Measurements from ENCODE around the gene PDHA1.
A peak's percentile ranks its signal among the peaks of the same experiment; 100 is the strongest.

Gene PDHA1

DNA sequence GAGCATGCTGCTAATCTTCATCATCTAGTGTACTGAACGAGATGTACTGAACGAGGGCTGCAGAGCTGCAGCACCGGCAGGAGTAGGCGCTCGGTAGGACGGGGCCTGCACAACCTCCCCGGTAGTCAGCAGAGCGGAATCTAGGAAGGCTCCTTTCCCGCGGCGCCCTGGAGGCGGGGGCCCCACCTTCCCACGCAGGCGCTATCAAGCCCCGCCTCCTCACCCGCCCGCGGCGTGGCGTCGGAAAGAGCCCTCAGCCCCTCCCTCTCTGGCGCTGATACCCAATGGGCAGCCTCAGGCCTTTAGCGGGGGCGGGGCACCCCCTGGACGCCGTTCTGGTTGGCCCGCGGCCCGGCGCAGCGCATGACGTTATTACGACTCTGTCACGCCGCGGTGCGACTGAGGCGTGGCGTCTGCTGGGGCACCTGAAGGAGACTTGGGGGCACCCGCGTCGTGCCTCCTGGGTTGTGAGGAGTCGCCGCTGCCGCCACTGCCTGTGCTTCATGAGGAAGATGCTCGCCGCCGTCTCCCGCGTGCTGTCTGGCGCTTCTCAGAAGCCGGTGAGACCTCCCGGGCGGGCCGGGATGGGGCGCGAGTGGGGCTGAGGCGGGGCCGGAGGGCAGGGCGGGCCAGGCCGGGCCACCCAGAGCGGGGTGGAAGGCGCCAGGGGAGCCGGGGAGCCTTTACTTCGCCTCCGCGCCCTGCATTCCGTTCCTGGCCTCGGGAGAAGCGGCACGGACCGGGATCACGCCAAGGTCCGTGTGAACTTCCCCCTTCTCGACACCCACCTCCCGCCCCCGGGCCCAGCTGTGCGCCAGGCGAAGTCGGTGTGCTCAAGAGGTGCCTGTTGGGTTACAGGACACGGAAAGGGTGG lies at the start of gene PDHA1:
TSS of gene PDHA1 (plus strand) at position 393 of the 874 bp plus-strand sequence. CDS start at position 504, 111 bp downstream.
- peak; percentile 89 for DNase-seq (ENCODE audit: low spot score)
- TF ChIP-seq, protein P1, sequence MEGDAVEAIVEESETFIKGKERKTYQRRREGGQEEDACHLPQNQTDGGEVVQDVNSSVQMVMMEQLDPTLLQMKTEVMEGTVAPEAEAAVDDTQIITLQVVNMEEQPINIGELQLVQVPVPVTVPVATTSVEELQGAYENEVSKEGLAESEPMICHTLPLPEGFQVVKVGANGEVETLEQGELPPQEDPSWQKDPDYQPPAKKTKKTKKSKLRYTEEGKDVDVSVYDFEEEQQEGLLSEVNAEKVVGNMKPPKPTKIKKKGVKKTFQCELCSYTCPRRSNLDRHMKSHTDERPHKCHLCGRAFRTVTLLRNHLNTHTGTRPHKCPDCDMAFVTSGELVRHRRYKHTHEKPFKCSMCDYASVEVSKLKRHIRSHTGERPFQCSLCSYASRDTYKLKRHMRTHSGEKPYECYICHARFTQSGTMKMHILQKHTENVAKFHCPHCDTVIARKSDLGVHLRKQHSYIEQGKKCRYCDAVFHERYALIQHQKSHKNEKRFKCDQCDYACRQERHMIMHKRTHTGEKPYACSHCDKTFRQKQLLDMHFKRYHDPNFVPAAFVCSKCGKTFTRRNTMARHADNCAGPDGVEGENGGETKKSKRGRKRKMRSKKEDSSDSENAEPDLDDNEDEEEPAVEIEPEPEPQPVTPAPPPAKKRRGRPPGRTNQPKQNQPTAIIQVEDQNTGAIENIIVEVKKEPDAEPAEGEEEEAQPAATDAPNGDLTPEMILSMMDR (IDR thresholded peaks at IDR 0.05; ENCODE audit: extremely low read depth, missing control alignments): no peak

DNA sequence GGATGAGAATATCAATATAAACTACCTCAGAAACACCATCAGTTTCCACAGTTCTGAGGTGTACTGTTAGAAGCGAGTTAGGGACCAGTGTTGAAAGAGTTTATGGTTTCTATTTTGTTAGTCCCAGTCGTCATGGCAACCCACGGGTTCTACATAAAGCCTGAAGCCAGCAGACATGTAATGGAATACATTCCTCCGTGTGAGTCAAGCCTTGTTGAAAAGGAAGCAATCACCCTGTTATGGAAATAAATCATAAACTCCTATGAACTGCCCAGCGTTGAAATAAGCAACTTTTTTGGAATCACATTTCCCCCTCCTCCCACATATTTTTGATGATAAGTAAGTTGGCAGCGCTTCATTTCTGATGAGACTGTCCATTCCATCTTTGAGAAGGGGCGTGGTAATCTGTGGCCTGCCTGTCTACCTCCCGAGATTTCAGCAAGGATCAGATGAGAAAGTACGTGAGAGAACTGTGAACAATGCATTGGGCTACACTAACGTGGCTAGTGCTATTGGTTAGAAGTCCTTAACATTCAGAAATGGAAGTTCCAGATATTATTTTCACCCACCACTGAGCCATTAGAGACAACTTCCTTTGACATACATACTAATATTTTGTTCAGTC lies 40.4 kb upstream of the PDHA1 start:
- DNase-seq (ENCODE audit: low spot score): no peak
- TF ChIP-seq, protein P1 (IDR thresholded peaks at IDR 0.05; ENCODE audit: extremely low read depth, missing control alignments): no peak

GRCh38 chrX:19326567-19326966 lies 17.2 kb upstream of the PDHA1 start:
- DNase-seq (ENCODE audit: low spot score): no peak
- TF ChIP-seq, protein P1 (IDR thresholded peaks at IDR 0.05; ENCODE audit: extremely low read depth, missing control alignments): no peak

DNA sequence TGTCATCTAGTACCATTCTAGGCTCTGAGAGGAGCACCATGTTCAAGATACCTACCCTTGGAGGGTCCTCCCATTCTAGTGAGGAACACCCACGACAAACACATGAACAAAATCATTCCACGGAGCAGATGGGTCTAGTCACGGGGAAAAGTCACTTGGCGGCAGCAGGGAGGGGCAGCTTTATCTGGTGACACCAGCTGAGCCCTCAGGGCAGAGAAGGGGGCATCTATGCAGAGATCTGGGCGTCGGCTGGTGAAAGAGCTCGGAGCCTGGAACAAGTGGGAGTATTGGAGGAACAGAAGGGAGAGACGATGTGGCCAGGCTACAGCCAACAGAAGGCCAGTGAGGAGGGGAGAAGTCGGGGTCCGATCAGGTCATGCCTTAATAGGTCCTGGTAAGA lies 11.9 kb upstream of the PDHA1 start:
- TF ChIP-seq, protein P1 (IDR thresholded peaks at IDR 0.05; ENCODE audit: extremely low read depth, missing control alignments): no peak
- no peak for DNase-seq (ENCODE audit: low spot score)

DNA sequence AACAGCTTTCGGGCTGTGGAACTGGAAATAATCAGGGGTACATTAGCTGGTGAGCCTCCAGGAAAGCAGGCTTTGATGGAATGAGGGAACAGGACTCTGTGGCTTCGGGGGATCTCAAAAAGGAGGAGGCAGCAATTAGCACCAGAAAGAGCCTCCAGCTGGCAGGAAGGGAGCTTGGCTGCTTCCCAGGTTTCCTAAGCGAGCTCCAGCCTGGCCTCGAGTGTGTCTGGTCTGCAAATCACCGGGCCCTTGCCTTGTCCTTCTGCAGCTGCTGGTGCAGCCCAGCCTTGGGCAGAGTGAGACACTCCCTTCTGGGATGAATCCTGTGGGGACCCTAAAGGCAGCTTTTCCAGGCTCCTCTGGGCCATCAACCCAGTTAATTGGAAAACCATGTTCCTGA lies 10.7 kb upstream of the PDHA1 start:
- TF ChIP-seq, protein P1 (IDR thresholded peaks at IDR 0.05; ENCODE audit: extremely low read depth, missing control alignments): no peak
- DNase-seq (ENCODE audit: low spot score): no peak

DNA sequence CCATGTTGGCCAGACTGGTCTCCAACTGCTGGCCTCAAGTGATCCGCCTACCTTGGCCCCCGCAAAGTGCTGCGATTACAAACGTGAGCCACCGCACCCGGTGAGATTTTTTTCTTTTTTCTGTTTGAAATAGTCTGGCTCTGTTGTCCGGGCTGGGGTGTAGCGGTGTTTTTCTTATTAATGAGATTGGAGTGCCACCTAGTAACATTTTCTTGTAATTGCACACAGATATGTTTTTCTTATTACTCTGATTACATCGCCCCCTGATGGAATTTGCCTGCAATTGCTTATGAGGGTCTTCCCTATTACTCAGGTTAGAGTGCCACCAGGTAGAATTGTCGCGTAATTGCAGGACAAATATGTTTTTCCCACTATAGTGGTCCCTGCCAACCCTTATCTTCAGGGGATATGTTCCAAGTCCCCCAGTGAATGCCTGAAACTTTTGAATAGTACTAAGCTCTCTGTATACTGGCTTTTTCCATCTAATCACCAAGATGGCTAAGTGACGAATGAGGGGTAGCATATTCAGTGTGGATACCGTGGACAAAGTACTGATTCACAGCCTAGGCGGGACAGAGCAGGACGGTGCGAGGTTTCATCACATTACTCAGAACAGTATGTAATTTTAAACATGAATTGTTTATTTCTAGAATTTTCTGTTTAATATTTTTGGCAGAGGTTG lies 8.6 kb upstream of the PDHA1 start:
- DNase-seq (ENCODE audit: low spot score): peak; percentile 27

More for the DNA sequence above, 8.6 kb upstream of the PDHA1 start:
- TF ChIP-seq, protein P1 (IDR thresholded peaks at IDR 0.05; ENCODE audit: extremely low read depth, missing control alignments): no peak

Data from GM20000 (cell line).